ENCODE data around the gene CLCNKA.
A peak's percentile ranks its signal among the peaks of the same experiment; 100 is the strongest.
"Not testable (repeated sequence)": the region's sequence is repeated elsewhere in the genome, so short reads cannot be mapped to it uniquely, and the experiment has no call there.

The CLCNKA gene

GRCh38 chr1:16046842-16047241 is 25.0 kb downstream of the CLCNKA start:
- DNase-seq: no peak

GRCh38 chr1:16047791-16048475 is 26.1 kb downstream of the CLCNKA start:
- DNase-seq: no peak

- peak; percentile 17 for DNase-seq
Measured at GRCh38 chr1:16048573-16049189, 26.8 kb downstream of the CLCNKA start.

GRCh38 chr1:16050328-16050727 is 28.5 kb downstream of the CLCNKA start:
- no peak for DNase-seq

- DNase-seq: no peak
Measured at GRCh38 chr1:16051039-16051438, 29.2 kb downstream of the CLCNKA start.

- not testable (repeated sequence) for DNase-seq
Measured at GRCh38 chr1:16051949-16052348, 30.1 kb downstream of the CLCNKA start.

GRCh38 chr1:16053781-16054502 is 32.1 kb downstream of the CLCNKA start:
- no peak for DNase-seq

GRCh38 chr1:16054598-16055540 is 33.0 kb downstream of the CLCNKA start:
- DNase-seq: no peak

GRCh38 chr1:16055613-16056520 is 34.0 kb downstream of the CLCNKA start:
- peak; percentile 76 for DNase-seq

GRCh38 chr1:16056521-16056912 is 34.7 kb downstream of the CLCNKA start:
- DNase-seq: not testable (repeated sequence)

GRCh38 chr1:16057314-16057915 is 35.6 kb downstream of the CLCNKA start:
- DNase-seq: not testable (repeated sequence)

- DNase-seq: not testable (repeated sequence)
Measured at GRCh38 chr1:16058394-16059120, 36.7 kb downstream of the CLCNKA start.

- no peak for DNase-seq
Measured at GRCh38 chr1:16061266-16061665, 39.4 kb downstream of the CLCNKA start.

GRCh38 chr1:16061989-16062686 is 40.3 kb downstream of the CLCNKA start:
- DNase-seq: not testable (repeated sequence)

- not testable (repeated sequence) for DNase-seq
Measured at GRCh38 chr1:16062687-16063075, 40.8 kb downstream of the CLCNKA start.

- DNase-seq: no peak
Measured at GRCh38 chr1:16063226-16063829, 41.5 kb downstream of the CLCNKA start.

- no peak for DNase-seq
Measured at GRCh38 chr1:16063921-16064320, 42.1 kb downstream of the CLCNKA start.

GRCh38 chr1:16064536-16065268 is 42.9 kb downstream of the CLCNKA start:
- no peak for DNase-seq

- no peak for DNase-seq
Measured at GRCh38 chr1:16065269-16065576, 43.4 kb downstream of the CLCNKA start.

All from stimulated activated CD4-positive, alpha-beta T cell treated with anti-CD3 and anti-CD28 coated beads, Interleukin-4, amount 100 ng/mL, for 24 hours (primary cell).